ENCODE results near the gene PDE3B. TPM values are rescaled to one million over a fixed set of nuclear protein-coding genes. Genes with fewer than 3 reads are reported as not detected.

The PDE3B gene
- total and polyA plus RNA-seq, 9 of the 15 experiments (the other 6 are each of a cell fraction or from before 2014, with no cell fraction given), result 2.3 to 22.5 (median 12.2) TPM

DNA sequence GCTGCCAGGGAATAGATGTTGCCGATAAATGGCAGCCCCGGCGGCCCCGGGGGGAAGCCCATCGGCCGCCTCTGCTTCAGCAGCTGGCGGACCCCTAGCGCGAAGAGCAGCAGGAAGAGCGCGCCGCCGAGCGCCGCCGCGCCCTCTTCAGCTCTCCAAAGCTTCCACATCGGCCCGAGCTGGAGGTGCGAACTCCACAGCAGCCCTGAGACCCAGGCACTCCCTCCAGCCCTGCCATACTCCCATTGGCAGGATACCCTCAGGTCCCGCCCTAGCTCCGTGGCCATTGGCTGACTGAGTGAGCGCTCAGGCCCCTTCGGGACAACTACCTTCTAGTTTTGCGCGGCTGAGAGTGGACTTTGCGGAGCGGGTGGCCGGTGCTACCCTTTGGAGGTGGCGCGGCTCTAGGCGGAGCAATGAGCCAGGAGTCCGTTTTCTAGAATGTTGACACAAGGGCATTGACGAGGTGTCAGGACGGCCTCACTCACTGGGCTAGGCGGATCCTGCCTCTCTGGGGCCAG is 248.5 kb downstream of the PDE3B start, which contains the start of gene CYP2R1 (continued):
- TF ChIP-seq, protein P1, sequence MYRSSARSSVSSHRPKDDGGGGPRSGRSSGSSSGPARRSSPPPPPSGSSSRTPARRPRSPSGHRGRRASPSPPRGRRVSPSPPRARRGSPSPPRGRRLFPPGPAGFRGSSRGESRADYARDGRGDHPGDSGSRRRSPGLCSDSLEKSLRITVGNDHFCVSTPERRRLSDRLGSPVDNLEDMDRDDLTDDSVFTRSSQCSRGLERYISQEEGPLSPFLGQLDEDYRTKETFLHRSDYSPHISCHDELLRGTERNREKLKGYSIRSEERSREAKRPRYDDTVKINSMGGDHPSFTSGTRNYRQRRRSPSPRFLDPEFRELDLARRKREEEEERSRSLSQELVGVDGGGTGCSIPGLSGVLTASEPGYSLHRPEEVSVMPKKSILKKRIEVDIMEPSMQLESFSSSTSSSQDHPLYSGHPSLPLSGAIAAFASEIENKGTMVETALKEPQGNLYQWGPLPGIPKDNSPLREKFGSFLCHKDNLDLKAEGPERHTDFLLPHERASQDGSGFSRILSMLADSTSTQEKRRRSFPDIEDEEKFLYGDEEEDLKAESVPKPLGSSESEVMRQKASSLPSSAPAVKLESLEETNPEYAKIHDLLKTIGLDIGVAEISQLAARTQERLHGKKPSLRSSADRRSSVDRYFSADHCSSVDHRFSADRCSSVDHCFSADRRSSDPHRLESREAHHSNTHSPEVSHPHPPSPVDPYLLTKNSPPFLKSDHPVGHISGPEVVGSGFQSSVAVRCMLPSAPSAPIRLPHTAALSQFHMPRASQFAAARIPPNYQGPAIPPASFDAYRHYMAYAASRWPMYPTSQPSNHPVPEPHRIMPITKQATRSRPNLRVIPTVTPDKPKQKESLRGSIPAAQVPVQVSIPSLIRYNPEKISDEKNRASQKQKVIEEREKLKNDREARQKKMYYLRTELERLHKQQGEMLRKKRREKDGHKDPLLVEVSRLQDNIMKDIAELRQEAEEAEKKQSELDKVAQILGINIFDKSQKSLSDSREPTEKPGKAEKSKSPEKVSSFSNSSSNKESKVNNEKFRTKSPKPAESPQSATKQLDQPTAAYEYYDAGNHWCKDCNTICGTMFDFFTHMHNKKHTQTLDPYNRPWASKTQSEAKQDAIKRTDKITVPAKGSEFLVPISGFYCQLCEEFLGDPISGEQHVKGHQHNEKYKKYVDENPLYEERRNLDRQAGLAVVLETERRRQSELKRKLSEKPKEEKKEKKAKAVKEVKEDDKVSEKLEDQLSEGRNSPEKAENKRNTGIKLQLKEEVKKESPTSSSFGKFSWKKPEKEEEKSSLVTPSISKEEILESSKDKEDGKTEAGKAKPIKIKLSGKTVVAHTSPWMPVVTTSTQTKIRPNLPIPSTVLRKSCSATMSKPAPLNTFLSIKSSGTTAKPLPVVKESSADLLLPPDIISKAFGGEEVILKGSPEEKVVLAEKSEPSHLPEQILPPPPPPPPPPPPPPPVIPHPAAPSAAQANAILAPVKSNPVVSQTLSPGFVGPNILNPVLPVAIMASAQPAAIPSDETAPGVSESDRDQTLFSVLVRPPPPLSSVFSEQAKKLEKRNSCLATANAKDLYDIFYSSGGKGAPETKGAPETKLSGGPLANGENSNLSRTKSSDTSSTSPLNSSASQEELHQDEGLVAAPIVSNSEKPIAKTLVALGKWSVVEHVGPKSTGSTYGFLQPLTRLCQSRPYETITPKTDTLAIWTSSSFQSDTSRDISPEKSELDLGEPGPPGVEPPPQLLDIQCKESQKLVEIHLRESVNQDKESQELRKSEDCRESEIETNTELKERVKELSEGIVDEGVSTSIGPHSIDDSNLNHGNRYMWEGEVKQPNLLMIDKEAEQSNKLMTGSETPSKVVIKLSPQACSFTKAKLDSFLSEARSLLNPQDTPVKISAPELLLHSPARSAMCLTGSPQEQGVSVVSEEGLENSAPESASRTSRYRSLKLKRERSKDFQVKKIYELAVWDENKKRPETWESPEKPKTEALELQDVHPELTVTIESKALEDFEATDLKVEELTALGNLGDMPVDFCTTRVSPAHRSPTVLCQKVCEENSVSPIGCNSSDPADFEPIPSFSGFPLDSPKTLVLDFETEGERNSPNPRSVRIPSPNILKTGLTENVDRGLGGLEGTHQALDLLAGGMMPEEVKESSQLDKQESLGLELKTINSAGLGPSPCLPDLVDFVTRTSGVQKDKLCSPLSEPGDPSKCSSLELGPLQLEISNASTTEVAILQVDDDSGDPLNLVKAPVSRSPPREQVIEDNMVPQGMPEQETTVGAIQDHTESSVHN (IDR thresholded peaks at IDR 0.05; ENCODE audit: borderline replicate concordance in 1 of 2, low read depth in 1 of 2), result 0 out of 4 replicates have a peak, but pooled peaks of 1 of the 2 experiments have one; percentile 14
- TF ChIP-seq RBBP5 (IDR thresholded peaks at IDR 0.05; ENCODE audit: borderline replicate concordance, insufficient read depth, low read length, poor library complexity, severe bottlenecking) (peak; percentile 34), RFX5 (IDR thresholded peaks at IDR 0.05; ENCODE audit: low read depth, low read length) (no peak), CBFA2T2 (conservative IDR thresholded peaks at IDR 0.05) (no peak), E2F6 (IDR thresholded peaks at IDR 0.05; ENCODE audit: borderline replicate concordance in 1 of 2, extremely low read depth in 1 of 2, insufficient read depth in 1 of 2, insufficient read length in 1 of 2, low read depth in 1 of 2, low read length in 1 of 2, poor library complexity in 1 of 2, severe bottlenecking in 1 of 2) (peak; percentile 86 to 92), TARDBP (IDR thresholded peaks at IDR 0.05) (0 out of 2 replicates have a peak, but pooled peaks have one; percentile 40), ZNF431 (CRISPR knock-in tag; IDR thresholded peaks at IDR 0.05) (no peak), CC2D1A (IDR thresholded peaks at IDR 0.05) (peak; percentile 25; the same call in 1 of the 2 replicates), EP400 (IDR thresholded peaks at IDR 0.05) (no peak), TEAD1 (CRISPR knock-in tag; IDR thresholded peaks at IDR 0.05) (0 out of 4 replicates have a peak, but pooled peaks of 1 of the 2 experiments have one; percentile 26), TAF9B (IDR thresholded peaks at IDR 0.05; ENCODE audit: partially characterized antibody) (peak; percentile 45), HDAC3 (IDR thresholded peaks at IDR 0.05; ENCODE audit: borderline replicate concordance, partially characterized antibody) (peak; percentile 76), SMAD4 (CRISPR knock-in tag; conservative IDR thresholded peaks at IDR 0.05) (peak; percentile 26; the same call in 1 of the 2 replicates), JUND (IDR thresholded peaks at IDR 0.05; ENCODE audit: borderline replicate concordance, low read depth, low read length) (peak; percentile 41; the same call in 1 of the 2 replicates), JUND (tag; IDR thresholded peaks at IDR 0.05; ENCODE audit: borderline replicate concordance, low read depth, low read length) (peak; percentile 27; the same call in 1 of the 3 replicates), RNF2 (IDR thresholded peaks at IDR 0.05) (0 out of 2 replicates have a peak, but pooled peaks have one; percentile 67), ZNF583 (CRISPR knock-in tag; IDR thresholded peaks at IDR 0.05) (no peak), POLR2G (IDR thresholded peaks at IDR 0.05; ENCODE audit: low read depth, low read length) (peak; percentile 87), SOX6 (IDR thresholded peaks at IDR 0.05) (peak; percentile 58; the same call in 1 of the 2 replicates)

Measured in K562 (cell line).